GM12864 (cell line): ENCODE data around the gene C1QC.

Experiments used
- DNase-seq: peaks from one replicate; pipeline ENCODE4 v3.0.0-alpha.2; 2011; ENCODE audit warnings: low read depth
- H3K4me3 ChIP-seq: 2 replicates; pipeline ENCODE4 v1.5.1; 2011; ENCODE audit warnings: mild to moderate bottlenecking, low read depth, low read length, control low read depth
- CTCF ChIP-seq: IDR thresholded peaks from 2 replicates; pipeline ENCODE4 v1.5.1; 2011; ENCODE audit warnings: low read depth, mild to moderate bottlenecking, moderate library complexity, low read length, control low read depth, inconsistent platforms; ENCODE audit errors: missing control alignments

C1QC gene

GRCh38 chr1:22616571-22616970, 26.9 kb upstream of the C1QC start:
- no peak for DNase-seq
- H3K4me3 ChIP-seq = no peak overlapping the region
- no peak for TF ChIP-seq CTCF

- DNase-seq = no peak
- TF ChIP-seq CTCF = no peak
- H3K4me3 ChIP-seq = no peak overlapping the region
Measured at GRCh38 chr1:22618056-22618455, 25.4 kb upstream of the C1QC start.

- DNase-seq = no peak
- no peak for TF ChIP-seq CTCF
- no peak overlapping the region for H3K4me3 ChIP-seq
Measured at GRCh38 chr1:22619252-22619651, 24.2 kb upstream of the C1QC start.

- no peak for DNase-seq
- H3K4me3 ChIP-seq = no peak overlapping the region
- TF ChIP-seq CTCF = no peak
Measured at GRCh38 chr1:22619798-22620197, 23.6 kb upstream of the C1QC start.

- TF ChIP-seq CTCF = no peak
- DNase-seq = no peak
- no peak overlapping the region for H3K4me3 ChIP-seq
Measured at GRCh38 chr1:22621761-22622160, 21.7 kb upstream of the C1QC start.

GRCh38 chr1:22625262-22625925, 18.0 kb upstream of the C1QC start:
- DNase-seq = no peak
- no peak overlapping the region for H3K4me3 ChIP-seq
- TF ChIP-seq CTCF = no peak

GRCh38 chr1:22626237-22627157, 16.9 kb upstream of the C1QC start:
- no peak for TF ChIP-seq CTCF
- no peak for DNase-seq
- H3K4me3 ChIP-seq = no peak overlapping the region
